GM21576 (cell line): ENCODE data around the gene MFSD2A.
"Not testable (repeated sequence)": the region's sequence is repeated elsewhere in the genome, so short reads cannot be mapped to it uniquely, and the experiment has no call there.

Experiments
- ATAC-seq: cut with Tn5 transposase; IDR thresholded peaks from one replicate; pipeline ENCODE4 v1.9.1; 2021; ENCODE audit warnings: mild to moderate bottlenecking, moderate library complexity; ENCODE audit not compliant: unreplicated experiment

The MFSD2A gene

DNA sequence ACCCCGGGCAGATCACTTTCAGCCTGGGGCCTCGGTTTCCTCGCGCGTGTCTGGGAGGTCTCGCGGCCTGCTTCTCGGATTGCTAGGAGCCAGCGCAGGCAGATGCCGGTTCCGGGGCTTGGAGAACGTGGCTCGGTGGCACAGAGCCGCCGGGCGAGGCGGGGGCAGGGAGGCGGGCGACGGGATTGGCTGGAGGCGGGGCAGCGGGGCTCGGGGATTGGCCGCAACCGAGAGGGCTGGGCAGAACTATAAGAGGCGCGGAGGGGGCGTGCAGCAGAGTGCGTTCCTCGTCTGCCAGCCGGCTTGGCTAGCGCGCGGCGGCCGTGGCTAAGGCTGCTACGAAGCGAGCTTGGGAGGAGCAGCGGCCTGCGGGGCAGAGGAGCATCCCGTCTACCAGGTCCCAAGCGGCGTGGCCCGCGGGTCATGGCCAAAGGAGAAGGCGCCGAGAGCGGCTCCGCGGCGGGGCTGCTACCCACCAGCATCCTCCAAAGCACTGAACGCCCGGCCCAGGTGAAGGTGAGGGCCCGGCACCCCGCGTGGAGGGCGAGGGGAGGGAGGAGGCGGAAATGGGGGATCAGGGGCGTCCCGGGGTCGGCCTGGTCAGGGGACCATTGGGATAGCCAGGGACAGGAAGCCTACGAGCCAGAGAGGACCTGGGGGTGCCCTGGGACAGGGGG lies at the start of gene MFSD2A:
Gene MFSD2A (plus strand): TSS at position 276 of the 677 bp plus-strand sequence. CDS start 148 bp downstream, at position 424.
- peak; percentile 75 for ATAC-seq

DNA sequence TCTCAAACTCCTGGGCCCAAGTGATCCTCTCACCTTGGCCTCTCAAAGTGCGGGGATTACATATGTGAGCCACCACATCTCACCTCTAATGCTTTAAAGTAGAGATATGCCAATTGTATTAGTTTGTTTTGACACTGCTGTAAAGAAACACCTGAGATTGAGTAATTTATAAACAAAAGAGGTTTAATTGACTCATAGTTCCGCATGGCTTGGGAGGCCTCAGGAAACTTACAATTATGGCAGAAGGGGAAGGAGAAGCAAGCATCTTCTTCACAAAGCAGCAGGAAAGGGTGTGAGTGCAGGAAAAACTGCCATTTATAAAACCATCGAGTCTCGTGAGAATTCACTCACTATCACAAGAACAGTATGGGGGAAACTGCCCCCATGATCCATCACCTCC lies 49.8 kb upstream of the MFSD2A start:
- ATAC-seq, result no peak

DNA sequence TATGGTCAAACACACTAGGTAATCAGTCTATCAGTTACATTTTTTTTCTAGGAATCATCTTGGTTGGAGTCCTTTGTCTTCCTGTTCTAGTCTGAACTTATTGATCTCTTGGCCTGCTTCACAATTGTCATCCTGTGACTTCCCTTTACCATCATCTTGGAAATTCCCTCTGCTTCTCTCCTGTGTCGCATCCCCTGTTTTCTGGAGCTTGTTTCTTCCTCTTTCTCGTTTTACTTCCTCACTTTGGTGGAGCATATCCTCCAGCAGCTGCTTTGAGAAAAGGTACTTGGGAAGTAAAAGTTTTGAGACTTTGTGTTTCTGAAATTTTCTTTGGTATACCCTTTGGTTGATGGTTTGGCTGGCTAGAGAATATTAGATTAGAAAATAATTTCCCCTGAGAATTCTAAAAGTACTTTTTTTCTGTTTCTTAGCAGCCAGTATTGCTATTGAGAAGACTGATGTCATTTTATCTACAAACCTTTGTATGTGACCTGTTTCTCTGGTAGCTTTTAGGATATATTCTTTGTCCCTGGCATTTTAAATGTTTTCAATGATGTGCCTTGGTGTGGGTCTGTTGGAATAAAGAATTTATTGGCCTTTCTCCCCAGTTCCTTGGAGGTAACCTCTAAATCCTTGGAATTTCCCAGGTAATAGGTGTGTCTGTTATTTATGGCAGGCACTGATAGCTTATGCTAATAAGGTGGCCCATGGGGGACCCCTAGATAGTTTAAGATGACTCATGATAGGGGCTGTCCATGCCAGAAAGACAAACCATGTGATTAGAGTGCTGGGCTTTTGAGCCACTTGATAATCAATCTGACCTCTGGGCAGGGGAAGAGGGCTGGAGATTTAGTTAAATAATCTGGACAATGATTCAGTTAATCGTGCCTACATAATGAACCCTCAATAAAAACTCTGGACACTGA lies 47.2 kb upstream of the MFSD2A start:
- ATAC-seq, result no peak

DNA sequence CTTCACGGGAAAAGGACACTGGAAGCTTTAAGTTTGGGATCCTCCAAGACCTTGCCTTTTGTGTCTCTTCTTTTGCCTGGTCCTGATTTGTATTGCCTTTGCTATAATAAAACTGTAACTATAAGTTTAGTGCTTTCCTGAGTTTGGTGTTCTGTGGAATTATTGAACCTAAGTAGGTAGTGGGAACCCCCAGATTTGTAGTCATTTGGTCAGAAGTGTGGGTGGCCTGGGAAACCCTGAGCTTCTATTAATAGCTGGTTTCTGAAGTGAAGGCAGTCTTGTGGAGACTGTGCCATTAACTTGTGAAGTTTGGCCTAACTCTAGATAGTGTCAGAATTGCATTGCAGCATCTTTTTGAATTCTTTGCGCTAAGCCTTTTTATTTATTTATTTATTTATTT lies 46.4 kb upstream of the MFSD2A start:
- no peak for ATAC-seq

DNA sequence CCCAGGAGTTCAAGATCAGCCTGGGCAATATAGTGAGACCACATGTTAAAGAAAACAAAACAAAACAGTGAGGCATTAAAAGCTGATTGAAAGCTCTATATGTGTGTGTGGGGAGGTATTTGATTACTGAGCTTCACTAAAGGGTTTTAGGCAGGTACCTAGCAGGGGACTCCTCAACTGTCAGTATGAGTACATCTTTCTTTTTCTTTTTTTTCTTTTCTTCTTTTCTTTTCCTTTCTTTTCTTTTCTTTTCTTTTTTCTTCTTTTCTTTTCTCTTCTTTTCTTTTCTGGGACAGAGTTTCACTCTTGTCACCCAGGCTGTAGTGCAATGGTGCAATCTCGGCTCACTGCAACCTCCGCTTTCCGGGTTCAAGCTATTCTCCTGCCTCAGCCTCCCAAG lies 44.7 kb upstream of the MFSD2A start:
- ATAC-seq, result no peak

DNA sequence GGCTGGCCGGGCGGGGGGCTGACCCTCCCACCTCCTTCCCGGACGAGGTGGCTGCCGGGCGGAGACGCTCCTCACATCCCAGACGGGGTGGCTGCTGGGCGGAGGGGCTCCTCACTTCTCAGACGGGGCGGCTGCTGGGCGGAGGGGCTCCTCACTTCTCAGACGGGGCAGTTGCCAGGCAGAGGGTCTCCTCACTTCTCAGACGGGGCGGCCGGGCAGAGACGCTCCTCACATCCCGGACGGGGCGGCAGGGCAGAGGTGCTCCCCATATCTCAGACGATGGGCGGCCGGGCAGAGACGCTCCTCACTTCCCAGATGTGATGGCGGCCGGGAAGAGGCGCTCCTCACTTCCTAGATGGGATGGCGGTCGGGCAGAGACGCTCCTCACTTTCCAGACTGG lies 41.8 kb upstream of the MFSD2A start:
- ATAC-seq, result not testable (repeated sequence)

DNA sequence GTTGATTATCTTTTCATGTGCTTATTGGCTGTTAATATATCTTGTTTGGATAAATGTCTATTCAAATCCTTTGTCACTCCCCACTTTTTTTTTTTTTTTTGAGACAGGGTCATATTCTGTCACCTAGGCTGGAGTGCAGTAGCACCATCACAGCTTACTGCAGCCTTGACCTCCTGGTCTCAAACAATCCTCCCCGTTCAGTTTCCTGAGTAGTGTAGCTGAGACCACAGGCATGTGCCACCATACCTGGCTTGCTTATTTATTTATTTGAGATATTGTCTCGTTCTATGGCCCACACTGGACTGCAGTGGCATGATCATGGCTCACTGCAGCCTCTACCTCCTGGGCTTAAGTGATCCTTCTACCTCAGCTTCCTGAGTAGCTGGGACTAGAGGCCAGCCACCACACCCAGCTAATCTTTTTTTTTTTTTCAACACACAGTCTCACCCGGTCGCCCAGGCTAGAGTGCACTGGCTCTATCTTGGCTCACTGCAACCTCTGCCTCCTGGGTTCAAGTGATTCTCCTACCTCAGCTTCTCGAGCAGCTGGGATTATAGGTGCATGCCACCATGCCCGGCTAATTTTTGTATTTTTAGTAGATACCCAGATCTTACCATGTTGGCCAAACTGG lies 39.3 kb upstream of the MFSD2A start:
- ATAC-seq, result no peak

DNA sequence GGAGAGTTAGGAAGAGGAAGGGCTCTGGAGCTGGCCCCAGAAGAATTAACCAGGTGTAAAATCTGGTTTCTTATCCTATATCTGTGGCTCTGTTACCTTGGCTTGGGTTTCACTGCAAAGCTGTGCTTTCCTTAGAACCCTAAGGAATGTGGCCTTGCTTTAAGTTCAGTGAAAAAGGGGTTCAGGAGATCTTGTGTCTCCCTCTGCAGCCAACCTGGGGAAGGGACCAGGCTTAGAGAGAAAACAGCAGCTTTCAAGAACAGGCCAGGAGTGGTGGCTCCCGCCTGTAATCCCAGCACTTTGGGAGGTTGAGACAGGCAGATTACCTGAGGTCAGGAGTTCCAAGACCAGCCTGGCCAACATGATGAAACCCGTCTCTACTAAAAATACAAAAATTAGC lies 37.1 kb upstream of the MFSD2A start:
- no peak for ATAC-seq

DNA sequence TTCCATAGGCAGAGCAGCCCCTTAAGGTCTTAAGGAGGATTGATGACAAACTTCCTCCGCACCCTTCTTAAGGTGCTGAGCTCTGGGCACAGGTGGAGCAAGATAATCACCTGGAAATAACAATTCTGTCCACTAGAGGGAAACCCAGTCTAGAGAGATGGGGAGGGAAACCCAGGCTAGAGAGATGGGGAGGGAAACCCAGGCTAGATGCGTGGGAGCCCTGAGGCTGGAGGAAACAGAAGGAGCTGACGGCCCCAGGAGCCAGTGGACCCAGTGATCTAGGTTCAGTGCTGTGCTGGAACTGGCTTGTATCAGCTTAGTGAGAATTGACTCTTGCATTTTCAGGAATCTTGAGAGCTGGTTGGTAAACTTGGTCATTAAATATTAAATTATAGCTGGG lies 35.4 kb upstream of the MFSD2A start:
- no peak for ATAC-seq

DNA sequence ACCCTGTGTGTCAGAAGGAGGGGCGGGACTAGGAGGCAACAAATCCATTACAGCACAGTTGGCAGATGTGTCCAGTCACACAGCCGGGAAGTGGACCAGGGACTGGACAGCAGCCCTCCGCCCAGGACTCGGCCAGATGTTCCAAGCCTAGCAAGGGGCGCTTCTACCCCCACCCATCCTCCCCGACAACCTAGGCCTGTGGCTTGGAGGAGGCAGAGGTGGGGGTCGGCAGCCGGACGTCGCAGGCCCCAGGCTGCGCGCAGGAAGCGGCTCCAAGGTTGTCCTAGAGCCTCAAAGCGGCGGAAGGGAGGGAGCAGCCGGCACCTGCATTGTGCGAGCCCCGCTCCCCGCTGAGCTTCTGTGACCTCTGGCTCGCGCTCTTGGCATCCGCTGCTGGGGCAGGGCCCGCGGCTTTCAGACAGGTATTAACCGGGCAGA lies 32.7 kb upstream of the MFSD2A start:
- no peak for ATAC-seq

DNA sequence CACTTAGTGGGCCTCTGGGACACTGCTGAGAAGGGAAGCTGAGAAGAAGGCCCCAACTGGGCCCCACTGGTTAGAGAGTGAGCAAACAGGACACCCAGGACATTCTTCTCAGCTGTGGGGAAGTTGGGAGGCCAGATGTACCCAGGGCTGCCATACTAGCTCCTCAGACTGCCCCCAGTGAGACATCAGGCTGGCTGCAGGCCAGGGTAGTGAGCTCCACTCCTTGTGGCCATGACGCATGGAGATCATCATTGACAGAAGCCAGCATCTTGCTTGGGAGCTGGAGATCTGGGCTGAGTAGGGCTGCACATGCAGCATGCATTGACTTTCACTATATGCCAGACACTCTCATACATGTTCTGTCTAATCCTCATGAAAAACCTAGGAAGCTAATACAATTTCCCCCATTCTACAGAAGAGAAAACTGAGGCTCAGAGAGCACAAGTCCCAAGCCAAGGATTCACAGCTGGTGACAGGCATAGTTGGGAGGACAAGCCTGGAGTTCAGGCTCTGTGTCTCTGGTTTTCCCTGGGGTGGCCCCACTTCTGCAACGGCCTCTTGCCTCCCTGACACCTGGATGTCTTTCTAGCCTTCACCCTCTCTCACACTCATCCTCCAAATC lies 29.1 kb upstream of the MFSD2A start:
- ATAC-seq, result no peak

DNA sequence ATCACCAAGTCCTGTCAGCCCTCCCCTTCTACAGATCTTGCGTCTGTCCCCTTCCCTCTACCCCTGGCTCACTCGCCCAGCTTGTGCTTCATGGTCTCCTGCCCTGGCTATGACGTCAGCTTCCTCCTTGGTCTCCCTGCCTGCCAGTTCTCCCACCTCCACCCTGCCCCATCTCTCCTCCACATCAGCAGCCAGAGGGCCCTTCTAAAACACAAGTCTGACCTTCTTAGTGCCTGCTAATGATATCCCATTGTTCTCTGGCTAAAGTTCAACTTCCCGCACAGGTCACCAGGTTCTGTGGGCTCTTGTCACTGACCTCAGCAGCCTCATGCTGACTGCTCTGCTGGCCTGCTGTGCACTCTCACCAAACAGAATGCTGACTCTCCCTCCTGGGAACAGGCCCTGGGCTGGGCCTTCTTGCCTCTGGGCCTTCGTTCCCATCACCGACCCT lies 28.6 kb upstream of the MFSD2A start:
- no peak for ATAC-seq

DNA sequence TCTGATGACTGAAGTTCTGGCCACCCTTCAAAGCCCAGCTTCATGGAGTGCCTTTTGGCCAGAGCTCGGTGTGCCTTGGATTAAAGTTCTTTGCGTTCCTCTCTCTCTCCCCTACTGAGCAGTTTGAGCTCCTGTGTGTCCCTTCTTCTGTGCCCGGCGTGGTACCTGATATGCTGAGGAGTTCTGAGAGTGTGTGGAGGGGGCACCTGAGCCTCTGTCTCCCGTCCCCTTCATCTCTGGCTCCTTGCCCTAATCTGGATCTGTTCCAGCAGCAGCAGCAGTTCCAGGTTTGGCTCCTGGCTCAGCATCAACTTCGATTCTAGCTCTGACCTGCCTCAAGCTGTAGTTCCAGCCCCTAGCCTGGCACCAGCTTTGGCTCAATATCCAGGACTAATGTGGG lies 28.1 kb upstream of the MFSD2A start:
- no peak for ATAC-seq

DNA sequence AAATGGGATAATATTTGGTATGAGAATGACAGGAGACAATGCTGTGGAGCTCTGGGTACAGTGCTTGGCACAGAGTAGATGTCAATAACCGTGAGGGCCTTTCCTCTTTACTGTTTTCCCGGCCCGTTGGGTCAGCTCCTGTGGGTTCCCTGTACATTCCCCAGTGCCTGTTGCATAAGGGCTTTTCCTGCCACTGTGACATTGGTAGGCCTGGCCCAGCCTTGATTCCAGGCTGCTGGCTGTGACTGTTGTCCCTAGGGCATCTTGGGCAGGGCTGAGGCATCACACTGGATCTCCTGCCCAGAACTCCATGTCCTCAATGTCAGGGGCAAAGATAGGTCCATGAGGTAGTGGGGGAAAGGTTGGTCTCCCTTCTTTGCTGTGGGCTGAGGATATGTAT lies 27.4 kb upstream of the MFSD2A start:
- no peak for ATAC-seq

DNA sequence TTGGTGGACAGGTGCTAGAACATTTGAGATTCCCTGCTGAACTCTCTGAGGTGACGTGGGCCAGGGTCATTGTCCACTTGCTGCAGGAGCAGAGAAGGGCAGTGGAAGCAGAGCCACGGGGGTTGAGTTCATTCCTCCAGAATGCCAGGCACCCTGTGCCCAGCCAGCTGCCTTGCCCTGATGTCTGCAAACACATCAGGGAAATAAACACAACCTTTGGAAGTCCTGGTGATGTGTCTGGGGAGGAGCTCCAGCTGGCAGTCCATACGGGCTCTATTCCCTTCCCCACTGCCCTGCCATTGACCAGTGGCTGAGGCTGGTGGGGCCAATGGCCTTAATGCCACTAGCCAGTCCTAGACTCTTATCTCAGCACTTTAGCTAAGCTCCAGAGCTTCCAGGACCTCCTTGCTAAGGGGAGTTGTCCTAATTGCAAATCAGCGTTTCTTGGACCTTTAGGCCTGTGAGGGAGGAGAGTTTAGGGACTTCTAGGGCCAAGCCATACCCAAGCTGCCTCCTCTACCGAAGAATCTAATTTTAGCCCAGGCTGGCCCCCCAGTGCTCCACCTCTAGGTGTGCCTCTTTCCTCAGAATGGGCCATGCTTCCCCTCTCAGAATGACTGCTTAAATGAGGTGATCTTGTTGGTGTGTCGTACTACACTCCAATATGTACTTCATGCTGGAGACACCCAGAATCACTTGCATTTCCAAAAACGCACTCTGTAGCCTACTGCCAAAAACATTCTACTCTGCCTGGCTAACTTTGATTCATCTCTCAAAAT lies 25.9 kb upstream of the MFSD2A start:
- ATAC-seq, result no peak

DNA sequence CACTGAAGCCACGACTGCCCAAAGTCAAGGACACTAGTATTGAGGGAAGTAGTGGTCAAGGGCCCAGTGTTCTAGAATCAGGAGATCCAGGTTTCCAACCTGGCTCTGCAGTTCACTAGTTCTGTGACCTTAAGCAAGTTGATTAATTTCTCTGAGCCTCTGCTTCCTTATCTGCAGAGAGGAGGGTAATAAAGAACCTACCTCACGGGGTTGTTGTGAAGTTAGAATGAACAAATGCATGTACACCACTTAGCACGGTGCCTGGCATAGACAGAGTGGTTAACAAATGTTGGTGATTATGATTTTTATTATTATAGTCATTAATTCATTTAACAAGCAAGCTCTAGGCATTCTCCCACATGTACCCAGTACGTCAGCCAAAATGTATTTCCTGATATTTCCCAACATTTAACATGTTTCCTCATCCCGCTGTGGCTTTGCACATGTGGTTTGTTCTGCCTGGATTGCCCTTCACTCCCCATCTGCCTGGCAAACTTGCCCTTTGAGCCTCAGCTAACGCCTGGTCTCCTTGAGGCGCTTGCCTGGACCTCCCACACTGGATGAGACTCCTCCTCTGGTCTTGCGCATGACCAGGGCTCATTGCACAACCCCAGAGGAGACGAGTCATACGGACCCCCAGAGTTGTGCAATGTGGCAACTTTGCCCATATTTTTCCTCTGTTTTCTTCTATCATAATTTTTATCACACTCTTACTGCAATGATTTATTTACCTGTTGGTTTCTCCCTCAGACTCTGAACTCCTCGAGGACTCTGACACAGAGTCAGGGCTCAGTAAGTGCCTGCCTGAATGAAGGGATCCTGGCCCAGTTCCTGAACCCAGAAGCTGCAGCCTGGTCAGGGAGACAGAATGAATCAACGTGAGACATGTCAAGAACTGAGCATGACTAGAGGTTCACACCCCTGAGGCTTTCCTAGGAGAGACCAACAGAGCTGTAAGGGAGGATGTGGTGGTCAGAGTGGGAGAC lies 20.7 kb upstream of the MFSD2A start:
- ATAC-seq, result no peak

DNA sequence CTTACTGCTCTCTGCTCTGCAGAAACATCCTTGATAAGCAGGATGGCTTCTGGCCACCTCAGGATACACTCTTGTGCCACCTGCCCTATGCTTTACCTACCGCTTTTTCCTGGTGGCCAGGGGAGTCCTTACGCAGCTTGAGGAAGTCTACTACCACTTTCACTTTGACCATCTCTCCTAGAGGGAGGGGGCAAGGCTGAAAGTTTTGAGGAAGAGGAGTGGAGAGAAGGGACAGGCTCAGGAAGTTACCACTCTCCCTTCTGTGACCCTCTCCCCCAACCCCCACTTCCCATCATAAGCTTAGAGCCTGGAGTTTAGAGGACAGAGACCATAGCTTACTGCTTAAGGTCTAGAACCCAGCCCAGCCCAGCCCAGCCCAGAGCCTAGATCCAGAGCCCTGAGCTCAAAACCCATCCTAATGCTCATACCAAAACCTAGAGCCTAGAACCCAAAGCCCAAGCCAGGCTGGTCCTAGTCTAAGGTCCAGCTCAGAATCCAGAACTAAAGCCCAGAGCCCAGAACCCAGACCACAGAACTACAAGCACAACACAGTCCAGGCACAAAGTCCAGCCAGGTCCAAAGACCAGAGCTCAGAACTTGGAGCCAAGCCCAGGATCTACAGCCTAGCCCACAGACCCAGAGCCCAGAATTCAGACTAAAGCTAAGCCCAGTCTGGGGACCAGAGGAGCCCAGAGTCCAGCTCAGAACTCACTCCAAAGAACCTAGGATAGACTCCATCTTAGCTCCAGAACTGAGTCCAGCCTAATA lies 18.0 kb upstream of the MFSD2A start:
- ATAC-seq, result no peak

DNA sequence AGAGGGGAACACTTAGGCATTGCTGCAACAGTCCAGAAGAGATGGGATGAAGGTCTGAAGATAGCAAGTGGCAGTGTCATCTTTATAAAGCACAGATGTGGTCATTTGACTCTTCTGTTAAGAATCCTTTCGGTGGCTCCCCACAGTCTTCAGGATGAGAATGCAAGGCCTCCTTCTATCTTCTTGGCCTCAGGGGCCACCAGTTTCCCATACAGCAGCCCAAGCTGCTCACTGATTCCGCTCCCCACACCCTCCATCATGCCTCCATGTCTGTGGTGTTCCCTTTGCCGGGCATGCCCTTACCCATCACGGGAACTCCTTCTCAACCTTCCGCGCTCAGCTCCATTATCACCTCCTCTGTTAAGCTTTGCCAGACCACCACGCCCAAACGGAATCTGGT lies 16.1 kb upstream of the MFSD2A start:
- no peak for ATAC-seq
